Nephron progenitor cell (in vitro differentiated cells): ENCODE measurements around the gene TTLL8.

Experiments
- DNase-seq: peaks from one replicate; pipeline ENCODE4 v3.0.0; 2021
- H3K27ac Mint-ChIP-seq: 2 replicates; pipeline ENCODE4 v1.8.0; 2021; ENCODE audit warnings: mild to moderate bottlenecking, moderate library complexity, mixed read lengths
- H3K27me3 Mint-ChIP-seq: 2 replicates; pipeline ENCODE4 v1.8.0; 2021; ENCODE audit warnings: mild to moderate bottlenecking, low read depth, mixed read lengths; ENCODE audit not compliant: poor library complexity
- H3K36me3 Mint-ChIP-seq: 2 replicates; pipeline ENCODE4 v1.8.0; 2021; ENCODE audit warnings: low read depth, mixed read lengths
- H3K4me1 Mint-ChIP-seq: 2 replicates; pipeline ENCODE4 v1.8.0; 2021; ENCODE audit warnings: mixed read lengths
- H3K4me3 Mint-ChIP-seq: 2 replicates; pipeline ENCODE4 v1.8.0; 2021; ENCODE audit warnings: mild to moderate bottlenecking, moderate library complexity, mixed read lengths
- H3K9me3 Mint-ChIP-seq: 2 replicates; pipeline ENCODE4 v1.8.0; 2021; ENCODE audit warnings: mild to moderate bottlenecking, moderate library complexity, mixed read lengths
- TF ChIP-seq, protein P1 (sequence below): fragments of 200-600 bp; sonication (generic); IDR thresholded peaks from 2 replicates; pipeline ENCODE4 v1.5.0; 2021; ENCODE audit warnings: antibody characterized with exemption

TTLL8 gene

DNA sequence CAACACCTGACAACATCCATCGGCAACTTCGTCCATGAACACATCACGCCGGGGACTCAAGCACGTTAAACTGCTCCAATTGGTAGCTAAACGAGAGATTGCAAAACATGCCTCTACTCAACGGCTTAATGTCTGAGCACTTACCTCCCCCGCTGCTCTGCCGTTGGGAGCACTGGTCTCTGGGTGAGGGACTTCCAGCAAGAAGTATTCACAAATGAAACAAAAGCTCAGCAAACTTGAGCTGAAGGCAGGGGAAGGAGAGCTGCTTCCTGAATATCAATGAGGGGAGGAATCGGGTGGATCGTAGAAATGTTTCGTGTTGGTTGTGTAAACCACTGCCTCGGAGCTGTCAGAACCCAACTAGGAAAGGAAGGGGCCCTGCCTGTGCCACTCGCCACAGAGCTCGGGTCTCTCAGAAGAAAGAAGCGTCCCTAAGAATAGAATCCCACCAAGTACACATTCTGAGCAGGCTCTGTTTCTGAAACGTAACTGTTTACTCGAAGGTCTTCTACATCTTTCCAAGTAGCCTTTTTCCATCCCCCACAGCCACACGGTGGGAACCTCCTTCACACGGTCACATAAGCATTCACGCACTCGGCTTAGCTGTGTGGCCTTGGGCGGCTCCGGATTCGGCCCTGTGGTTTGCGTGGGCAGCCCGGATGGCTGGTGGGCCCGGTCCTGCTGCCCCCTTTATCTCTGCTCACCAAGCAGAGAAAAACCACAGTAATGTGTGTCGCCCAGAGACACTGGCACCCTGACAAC is 27.3 kb upstream of the TTLL8 start, which contains the start of gene MLC1:
Gene MLC1, minus strand, starts transcription at position 216 of the 762 bp plus-strand sequence. CDS start 524 bp downstream, outside the sequence.
- Mint-ChIP-seq H3K4me3 (peak within 1 kb of the TSS; percentile 34), H3K9me3 (peaks cover 21% of the 10 kb centered on the region), H3K27ac (no peak within 1 kb of the TSS), H3K36me3 (no peaks in the 10 kb centered on the region), H3K27me3 (peaks cover 15% of the 10 kb centered on the region), H3K4me1 (peaks cover 21% of the 10 kb centered on the region)
- TF ChIP-seq, protein P1, sequence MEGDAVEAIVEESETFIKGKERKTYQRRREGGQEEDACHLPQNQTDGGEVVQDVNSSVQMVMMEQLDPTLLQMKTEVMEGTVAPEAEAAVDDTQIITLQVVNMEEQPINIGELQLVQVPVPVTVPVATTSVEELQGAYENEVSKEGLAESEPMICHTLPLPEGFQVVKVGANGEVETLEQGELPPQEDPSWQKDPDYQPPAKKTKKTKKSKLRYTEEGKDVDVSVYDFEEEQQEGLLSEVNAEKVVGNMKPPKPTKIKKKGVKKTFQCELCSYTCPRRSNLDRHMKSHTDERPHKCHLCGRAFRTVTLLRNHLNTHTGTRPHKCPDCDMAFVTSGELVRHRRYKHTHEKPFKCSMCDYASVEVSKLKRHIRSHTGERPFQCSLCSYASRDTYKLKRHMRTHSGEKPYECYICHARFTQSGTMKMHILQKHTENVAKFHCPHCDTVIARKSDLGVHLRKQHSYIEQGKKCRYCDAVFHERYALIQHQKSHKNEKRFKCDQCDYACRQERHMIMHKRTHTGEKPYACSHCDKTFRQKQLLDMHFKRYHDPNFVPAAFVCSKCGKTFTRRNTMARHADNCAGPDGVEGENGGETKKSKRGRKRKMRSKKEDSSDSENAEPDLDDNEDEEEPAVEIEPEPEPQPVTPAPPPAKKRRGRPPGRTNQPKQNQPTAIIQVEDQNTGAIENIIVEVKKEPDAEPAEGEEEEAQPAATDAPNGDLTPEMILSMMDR, result no peak
- DNase-seq, result no peak

DNA sequence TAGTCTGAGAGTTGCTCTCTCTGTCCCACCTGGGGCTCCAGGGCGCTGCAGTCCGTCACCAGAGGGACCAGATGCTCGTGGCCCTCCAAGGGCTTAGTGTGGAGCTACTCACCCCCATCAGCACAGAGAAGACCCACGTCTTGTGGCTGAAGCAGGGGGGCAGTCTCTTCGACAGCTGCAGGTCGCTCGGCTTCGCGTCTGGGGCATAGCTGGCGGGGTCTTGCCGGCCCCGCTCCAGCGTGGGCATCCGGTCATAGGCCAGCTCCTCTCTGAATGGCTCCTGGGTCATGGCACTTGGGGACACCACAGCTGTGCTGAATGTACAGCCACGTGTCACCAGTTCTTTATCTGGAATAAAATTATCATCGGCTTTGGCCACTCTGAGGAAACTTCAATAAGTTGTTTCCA is 26.5 kb upstream of the TTLL8 start:
- no peak for DNase-seq
- Mint-ChIP-seq H3K36me3 (no peaks in the 10 kb centered on the region), H3K4me1 (peaks cover 29% of the 10 kb centered on the region), H3K27me3 (peaks cover 12% of the 10 kb centered on the region), H3K9me3 (peaks cover 19% of the 10 kb centered on the region), H3K4me3 (no peak overlapping the region), H3K27ac (no peak overlapping the region)
- TF ChIP-seq, protein P1, result no peak

DNA sequence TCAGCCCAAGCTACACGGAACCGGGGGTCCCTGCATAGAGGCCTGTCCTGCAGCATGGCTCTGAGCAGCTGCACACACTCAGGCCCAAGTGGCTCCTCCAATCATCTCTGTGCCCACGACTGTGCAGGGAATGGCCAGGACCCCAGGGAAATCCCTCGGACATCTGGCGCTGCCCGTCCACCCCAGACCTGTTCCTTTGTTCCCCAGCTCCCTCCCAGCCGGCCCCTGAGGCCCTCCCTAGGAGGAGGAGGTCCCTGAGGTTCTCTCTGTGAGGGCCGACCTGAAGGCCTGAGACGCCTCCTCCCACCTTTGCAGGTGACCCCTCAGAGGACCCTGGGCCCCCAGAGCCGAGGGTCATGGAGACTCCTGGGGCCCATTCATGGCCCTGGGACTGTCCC is 26.0 kb upstream of the TTLL8 start:
- Mint-ChIP-seq H3K4me1 (peaks cover 35% of the 10 kb centered on the region), H3K9me3 (peaks cover 14% of the 10 kb centered on the region), H3K27ac (no peak overlapping the region), H3K36me3 (no peaks in the 10 kb centered on the region), H3K4me3 (no peak overlapping the region), H3K27me3 (peaks cover 12% of the 10 kb centered on the region)
- TF ChIP-seq, protein P1, result no peak
- no peak for DNase-seq

DNA sequence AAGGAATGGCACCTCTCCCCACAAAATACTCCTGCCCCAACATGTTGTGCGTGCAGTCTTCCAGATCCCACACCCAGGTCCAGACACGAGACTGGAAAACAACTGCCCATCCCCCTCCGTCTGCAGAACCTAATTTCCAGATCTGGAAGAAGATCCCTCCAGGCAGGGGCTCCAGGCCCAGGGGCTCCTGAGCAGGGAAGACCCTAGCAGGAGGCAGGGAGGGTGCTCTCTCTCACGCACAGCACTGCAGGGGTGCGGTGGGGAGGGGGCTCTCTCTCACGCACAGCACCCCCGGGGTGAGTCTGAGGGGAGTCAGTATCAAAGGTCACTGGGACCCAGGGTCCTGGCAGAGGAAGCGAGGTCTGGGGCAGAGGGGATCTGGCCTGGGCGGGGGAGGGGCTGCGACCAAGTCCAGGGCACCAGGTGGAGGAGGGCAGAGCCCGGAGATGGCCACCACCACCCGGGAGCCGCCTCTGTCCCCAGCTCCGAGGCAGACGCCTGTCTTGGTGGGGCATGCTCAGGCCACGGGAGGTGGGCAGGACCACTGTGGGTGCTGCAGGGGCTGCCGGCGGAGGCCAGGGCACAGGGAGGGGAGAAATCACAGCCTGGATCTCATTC is 25.5 kb upstream of the TTLL8 start:
- TF ChIP-seq, protein P1, result no peak
- Mint-ChIP-seq H3K4me1 (peaks cover 40% of the 10 kb centered on the region), H3K27me3 (peaks cover 12% of the 10 kb centered on the region), H3K36me3 (no peaks in the 10 kb centered on the region), H3K4me3 (no peak overlapping the region), H3K27ac (no peak overlapping the region), H3K9me3 (peaks cover 13% of the 10 kb centered on the region)
- DNase-seq, result no peak

DNA sequence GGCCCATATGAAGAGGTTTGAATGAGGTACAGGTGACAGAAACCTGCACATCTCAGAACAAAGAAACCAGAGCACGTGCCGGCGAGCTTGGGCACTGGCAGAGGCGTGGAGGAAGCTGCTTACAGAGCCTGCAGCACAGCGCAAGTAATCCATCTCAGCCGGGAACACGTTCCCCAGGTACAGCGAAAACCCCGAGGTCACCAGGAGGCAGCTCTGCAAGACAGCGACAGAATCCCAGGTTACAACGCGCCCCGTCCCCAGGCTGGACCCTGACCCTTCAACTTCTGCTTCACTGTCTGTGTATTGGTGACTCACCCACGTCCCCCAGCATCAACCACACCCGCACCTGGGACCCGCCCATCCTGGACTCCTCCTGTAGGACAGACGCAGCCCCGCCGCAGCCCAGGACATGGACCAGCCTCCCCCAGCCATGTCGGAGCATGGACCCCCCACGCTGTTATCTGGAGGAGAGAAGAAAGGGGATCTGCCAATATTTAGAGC is 24.9 kb upstream of the TTLL8 start:
- TF ChIP-seq, protein P1, result no peak
- H3K4me1 Mint-ChIP-seq, result peaks cover 45% of the 10 kb centered on the region
- no peak overlapping the region for H3K27ac Mint-ChIP-seq
- no peak for DNase-seq
- H3K27me3 Mint-ChIP-seq, result peaks cover 12% of the 10 kb centered on the region
- no peaks in the 10 kb centered on the region for H3K36me3 Mint-ChIP-seq
- peak overlapping the region; percentile 32 for H3K4me3 Mint-ChIP-seq
- H3K9me3 Mint-ChIP-seq, result peaks cover 13% of the 10 kb centered on the region
